RKO (cell line): ENCODE data around the gene INTU.

Experiments
- DNase-seq: peaks from one replicate; pipeline ENCODE4 v3.0.0-alpha.2; 2016; ENCODE audit warnings: low spot score

The INTU gene

DNA sequence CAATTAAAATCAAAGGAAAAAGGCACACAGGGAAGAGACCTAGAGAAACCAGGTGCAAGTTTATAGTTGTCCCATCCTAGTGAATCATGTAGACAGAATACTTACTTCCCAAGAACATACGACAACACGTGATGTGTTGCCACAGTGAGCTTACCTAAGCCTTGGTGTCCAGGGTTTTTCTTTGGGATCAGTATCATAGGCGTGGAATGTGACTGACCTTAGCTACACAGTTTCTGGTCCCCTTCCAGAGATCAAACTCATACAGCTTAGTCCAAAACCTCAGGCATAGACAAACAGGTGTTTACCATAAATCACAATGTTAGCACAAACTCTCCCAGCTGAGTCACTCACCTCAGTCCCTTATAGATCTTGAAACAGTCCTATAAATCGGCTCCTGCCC, 115.1 kb downstream of the INTU start:
- DNase-seq: no peak

DNA sequence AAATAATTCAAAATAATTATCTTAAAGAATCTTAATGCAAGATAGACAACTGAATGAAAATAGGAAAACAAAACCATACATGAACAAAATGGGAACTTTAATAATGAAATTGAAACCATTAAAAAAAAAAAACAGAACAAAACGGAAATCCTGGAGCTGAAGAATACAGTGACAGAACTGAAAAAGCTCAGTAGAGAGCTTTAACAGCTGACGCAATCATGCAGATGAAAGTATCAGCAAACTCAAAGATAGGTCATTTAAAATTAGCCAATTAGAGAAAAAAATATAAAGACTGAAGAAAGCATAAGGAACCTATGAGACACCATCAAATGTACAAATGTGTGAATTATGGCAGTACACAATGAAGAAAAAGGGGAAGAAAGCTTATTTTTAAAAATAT, 116.2 kb downstream of the INTU start:
- DNase-seq: no peak

DNA sequence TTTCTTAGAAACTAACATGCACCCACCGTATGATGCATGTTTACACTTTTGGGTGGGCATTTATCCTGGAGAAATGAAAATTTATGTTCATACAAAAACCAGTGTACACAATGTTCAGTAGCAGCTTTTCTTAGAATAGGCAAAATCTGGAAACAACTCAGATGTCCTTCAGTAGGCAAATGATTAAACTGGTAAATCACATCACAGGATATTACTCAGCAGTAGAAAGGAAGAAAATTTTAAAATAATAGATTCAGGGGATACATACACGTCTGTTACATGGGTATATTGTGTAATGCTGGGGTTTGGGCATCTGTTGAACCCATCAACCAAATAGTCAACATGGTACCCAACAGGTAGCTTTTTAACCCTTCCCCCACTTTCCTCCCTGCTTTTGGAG, 124.1 kb downstream of the INTU start:
- no peak for DNase-seq

DNA sequence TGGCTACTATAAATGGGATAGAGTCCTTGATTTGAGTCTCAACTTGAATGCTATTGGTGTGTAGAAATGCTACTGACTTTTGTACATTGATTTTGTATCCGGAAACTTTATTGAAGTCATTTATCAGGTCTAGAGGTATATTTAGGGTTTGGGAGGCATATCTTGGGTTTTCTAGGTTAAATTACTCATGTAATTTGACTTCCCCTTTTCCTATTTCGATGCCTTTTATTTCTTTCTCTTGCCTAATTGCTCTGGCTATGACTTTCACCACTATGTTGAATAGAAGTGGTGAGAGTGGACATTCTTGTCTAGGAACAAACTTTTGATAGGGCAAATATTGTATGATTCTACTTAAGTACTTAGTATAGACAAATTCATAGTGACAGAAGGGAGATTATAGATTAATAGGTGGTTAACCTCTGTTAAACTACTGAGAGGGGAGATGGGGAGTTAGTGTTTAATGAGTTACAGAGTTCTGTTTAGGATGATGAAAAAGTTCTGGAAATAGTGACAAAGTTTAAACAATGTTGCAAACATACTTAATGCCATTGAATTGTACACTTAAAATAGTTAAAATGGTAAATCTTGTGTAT, 126.6 kb downstream of the INTU start:
- no peak for DNase-seq

DNA sequence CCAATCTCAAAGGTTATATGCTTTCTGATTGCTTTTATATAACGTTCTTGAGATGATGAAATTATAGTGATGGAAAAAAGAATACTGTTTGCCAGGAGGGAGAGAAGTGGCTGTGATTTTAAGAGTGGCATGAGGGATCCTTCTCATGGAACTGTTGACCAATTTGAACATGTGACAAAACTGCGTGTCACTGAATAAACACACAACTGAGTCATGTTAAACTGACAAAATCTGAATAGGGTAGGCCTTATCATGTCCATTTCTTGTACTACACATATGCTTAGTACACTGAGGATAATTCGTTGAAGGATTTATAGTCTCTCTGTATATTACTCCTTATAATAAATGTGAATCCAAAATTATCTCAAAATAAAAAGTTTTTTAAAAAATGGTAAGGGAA, 127.1 kb downstream of the INTU start:
- DNase-seq: peak; percentile 56

DNA sequence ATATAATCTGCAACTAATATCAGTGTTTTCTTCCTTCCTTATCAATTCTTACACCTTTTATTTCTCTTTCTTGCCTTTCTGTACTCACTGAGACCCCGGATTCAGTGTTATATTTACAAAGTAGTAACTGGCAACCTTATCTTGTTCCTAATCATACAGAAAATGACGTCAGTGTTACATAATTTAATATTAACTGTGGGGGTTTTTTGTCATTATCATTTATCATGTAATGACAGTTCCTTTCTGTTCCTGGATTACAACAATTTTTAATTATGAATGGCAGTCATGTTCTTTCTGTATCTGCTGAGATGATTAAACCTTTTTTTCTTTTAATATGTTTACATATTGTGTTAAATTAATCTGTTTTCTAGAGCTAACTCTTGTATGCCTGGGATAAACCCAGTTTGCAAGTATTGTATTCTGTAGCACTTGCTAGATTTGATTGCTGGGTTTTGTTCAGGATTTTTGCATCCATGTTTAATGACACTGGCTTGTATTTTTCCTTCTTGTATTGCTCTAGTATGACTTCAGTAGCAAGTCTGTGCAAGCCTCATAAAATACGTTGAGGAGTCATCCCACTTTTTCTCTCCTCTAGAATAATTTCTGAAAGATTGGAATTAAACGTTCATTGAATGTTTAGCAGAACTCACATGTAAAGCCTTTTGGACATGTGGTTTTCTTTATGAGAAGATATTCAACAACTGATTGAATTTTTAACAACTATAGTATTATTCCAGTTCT, 138.9 kb downstream of the INTU start:
- no peak for DNase-seq

DNA sequence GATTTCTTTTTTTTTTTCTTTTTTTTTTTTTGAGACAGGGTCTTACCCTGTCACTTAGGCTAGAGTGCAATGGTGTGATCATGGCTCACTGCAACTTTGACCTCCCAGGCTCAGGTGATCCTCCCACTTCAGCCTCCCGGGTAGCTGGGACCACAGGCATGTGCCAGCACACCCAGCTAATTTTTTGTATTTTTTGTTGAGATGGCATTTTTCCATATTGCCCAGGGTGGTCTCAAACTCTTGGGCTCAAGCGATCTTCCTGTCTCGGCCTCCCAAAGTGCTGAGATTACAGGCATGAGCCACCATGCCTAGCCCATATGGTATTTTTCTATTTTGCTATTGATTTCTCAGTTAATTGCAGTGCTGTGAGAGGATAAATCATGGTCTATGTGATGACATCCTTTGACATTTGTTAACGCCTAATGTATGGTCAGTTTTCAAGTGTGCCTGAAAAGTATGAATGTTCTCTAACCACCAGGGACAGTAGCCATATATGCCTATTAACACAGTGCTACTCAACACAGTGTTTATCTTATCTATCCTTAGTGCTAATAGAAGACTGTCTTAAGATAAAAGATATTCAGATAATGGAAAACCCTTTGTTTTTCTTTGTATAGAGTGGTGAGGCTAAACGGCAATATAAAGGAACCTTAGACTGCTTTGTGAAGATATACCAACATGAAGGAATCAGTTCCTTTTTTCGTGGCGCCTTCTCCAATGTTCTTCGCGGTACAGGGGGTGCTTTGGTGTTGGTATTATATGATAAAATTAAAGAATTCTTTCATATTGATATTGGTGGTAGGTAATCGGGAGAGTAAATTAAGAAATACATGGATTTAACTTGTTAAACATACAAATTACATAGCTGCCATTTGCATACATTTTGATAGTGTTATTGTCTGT, 140.3 kb downstream of the INTU start:
- DNase-seq: no peak

DNA sequence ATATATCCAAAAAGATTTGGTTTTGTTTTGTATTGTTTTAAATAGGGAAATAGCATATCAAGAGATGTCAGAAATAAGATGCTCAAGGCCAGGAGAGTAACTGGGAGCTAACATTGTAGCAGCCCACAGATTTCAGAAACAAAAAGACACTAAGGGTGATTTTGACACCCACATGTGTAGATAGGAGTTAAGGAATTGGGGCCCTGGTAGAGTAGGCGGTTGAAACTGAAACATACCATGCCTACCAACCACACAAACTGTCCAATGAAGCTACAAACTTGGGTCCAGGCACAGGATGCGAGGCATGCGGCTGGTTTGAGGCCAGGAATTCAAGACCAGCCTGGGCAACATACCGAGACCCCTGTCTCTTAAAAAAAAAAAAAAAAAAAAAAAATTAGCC, 143.1 kb downstream of the INTU start:
- no peak for DNase-seq
